HG03159 (cell line): ENCODE measurements around the gene ABCC3.

ENCODE experiments used
- ATAC-seq: cut with Tn5 transposase; IDR thresholded peaks from one replicate; pipeline ENCODE4 v1.9.1; 2021; ENCODE audit warnings: mild to moderate bottlenecking, moderate library complexity; ENCODE audit not compliant: unreplicated experiment

ABCC3 gene

DNA sequence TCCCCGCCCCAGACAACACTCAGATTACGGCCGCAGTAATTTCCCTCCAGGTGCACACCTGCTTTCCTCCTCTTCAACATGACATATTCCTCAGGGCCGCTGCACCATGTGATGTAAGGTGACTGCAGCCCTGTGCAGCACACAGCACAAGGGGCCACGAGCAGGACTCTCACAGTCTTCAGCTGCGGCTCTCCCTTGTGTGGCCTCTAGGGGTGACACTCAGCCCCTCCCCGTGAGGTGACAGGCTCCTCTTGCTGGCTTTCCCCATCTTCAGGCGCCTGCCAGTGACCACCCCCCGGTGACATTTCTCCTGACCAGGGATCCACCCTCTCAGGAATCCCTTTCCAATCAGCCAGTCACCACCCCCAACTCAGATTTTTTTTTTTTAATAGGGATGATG is 31.3 kb upstream of the ABCC3 start:
- no peak for ATAC-seq

DNA sequence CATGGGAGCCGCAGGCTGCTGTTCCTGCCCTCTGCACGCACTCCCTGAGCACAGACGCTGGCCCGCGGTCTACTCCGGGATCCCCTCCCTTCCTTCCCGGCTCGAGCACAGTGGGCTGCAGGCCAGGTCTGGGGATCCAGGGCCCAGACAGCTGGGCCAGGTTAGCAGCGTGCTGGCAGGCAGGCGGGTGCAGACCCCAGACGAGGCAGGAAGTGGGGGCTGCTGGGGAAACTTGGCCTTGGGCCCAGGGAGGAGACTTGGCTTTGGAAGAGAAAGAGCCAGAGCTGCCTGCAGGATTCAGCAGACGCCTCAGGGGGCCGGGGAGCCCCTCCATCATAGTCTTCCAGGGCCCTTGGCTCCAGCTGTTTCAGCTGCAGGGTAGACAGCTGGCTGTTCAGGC is 30.2 kb upstream of the ABCC3 start:
- ATAC-seq = no peak

DNA sequence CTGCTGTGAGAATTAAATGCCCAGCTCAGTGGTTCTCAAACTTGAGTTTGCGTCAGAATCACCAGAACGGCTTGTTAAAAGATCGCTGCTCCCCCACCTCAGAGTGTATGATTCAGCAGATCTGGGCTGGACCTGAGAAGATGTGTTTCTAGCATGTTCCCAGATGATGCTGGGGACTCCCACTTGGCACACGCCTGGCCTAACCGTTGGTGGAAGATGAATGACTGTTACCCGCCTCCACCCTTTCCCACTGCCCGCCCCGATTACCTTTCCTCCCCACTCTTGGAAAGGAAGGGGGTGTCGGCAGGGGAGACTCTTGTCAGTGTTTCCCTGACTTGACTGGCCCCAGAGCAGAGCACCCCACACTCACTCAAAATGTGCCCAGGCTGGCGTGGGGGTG is 29.3 kb upstream of the ABCC3 start:
- ATAC-seq = no peak

DNA sequence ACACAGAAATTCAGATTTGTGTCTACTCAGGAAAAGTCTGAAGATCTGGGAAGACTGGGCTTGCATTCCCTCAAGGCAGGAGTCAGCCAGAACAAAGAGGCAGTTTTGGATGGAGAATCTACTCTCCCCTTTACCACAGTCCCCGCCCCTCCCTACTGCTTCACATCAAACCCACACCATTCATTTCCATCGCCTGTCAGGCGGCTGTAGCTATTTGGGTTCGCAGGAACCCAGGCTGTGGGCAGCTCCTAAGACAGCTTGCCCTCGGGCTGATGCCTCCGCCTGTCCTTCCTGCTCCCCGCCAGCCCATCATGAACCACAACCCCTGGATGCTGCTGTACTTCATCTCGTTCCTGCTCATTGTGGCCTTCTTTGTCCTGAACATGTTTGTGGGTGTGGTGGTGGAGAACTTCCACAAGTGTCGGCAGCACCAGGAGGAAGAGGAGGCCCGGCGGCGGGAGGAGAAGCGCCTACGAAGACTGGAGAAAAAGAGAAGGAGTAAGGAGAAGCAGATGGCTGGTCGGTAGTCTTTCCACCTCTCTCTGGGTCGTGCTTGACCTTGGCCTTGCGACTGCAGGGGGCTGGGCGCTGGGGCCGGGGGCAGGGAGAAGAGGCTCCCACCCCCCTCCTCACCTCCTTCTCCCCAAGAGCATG is 27.0 kb upstream of the ABCC3 start:
- ATAC-seq = no peak

DNA sequence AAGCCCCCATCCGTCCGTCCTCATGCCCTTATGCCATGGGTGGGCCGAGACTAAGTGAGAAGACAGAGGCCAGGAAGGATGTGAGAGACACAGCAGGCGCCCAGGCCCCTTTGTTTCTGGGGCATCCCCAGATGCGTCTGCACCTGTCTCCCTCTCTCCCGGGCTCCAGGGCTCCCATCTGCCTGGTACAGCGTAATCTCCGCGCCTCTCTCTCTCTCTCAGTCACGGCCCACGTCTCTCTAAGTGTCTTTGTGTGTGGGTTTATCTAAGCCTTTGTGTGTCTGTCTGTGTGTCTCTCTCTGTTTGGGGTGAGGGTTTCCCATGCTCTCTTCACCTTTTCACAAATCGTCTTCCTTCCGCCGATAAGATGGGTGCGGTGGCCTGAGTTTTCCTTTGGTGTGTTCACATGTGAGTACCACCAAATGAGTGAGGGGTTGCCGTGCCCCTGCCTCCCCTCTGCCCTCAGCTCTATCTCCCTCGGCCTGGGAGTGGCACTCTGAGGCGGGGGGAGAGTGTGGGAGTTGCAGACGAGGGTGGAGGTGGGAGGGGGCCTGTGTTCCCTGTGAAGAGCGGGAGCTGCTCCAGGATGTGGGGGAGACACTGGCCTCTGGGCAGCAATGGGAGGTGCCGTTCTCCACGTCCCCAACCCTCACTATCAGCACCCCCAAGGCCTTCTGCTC is 25.8 kb upstream of the ABCC3 start:
- no peak for ATAC-seq

DNA sequence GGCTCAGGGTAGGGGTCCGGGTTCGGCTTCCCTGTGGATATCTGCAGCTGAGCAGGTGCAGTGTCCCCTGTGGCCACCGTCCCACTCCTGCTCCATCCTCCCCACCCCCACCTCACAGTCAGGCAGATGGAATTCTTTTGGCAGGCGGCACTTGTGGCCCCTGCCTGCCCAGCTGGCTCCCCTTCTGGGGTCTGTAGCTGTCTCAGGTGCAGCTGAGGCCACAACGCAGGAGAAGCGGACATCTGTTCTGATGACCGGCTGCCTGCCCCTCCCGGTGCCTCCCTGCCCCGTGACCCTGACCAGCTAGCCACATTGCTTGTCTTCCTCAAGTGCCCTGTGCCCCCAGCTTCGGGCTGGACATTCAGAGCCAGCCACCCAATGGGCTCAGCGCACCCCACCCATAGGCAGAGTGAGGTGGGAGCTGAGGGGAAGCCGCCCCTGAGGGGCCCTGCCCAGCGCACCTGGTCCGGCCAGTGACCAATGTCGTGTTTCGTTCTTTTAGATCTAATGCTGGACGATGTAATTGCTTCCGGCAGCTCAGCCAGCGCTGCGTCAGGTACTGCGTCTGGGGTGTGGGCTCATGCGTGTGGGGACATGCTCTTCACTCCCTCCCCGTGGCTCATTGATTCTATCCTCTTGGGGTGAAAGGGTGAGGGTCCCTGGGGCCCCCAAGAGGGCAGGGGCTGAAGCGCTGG is 25.2 kb upstream of the ABCC3 start:
- no peak for ATAC-seq

DNA sequence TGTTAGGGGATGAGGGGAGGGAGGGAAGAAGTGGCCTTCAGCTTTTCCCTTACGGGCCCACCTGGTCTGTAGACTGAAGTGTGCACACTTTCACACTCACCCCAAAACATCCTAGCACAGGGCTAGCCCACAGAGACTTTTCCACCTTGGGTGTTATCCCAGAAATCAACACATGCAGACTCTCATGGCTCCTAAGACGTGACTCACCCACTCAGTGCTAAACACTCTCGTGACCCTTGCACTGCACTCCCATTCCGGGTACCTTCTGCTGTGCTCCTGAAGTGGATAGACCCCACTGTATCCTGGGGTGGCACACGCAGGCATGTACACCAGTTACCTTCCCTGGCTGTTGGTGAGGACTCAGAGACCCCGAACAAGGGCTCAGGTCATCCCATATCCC is 23.0 kb upstream of the ABCC3 start:
- no peak for ATAC-seq

DNA sequence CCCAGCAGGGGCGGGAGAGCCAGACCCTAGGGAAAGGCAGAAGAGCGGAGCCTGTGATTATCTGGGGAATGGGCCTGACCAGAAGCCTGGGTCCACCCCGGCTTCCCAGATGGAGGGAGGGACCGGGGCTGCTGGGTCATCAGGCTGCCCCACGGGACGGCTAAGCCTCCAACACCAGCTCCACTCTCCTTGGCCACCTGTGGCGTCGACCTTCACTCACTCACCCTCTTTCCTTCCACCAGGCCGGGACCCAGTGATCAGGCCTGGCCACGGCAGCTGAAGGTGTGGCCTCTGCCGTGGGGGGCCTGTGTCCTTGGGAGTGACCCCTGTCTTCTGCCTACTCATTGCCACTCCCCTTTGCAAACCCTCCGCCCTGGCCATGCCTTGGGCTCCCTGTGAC is 22.4 kb upstream of the ABCC3 start:
- no peak for ATAC-seq

DNA sequence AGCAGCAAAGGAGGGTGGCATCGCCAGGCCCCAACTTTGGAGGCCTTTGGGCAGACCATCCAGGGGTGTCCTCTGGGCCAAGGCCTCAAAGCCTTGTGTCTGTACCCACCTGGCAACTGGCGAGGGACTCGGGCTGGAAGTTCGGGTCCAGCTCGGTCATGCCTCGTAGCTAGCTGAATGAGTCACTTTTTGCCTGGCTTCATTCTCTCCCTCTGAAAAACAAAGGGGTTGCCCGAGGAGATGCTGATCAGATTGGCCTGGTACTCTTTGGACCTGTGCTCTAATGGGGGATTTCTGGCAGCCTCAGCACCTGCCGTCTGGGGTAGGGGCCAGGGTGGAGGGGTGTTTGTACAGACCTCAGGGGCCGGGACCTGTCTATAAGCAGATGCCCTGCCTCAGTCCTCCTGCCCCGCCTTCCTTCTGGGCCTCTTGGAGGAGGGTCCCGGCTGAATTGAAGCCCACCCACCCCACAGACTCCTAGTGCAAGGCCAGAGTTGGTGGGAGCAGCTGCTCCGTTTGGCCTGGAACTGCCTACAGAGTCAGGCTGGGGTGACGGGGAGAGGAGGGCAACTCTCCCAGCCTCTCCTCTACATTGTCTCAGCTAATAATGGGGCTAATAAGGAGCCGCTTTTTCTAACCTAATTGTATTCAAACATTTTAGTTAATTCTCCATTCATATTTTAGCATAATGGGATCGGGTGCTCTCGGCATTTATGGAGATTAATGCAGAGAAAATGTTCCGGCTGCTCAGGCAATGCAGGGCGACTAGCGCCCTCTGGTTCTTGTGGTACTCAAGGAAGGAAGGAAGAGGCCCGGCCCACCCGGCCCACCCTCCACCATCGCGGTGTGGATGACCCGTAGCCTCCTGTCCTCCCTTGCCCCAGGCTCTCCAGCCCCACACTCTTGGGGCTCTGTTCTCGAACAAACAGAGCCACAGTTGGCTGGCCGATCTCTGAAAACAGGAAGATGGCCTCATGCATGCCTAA is 21.4 kb upstream of the ABCC3 start:
- ATAC-seq = no peak

DNA sequence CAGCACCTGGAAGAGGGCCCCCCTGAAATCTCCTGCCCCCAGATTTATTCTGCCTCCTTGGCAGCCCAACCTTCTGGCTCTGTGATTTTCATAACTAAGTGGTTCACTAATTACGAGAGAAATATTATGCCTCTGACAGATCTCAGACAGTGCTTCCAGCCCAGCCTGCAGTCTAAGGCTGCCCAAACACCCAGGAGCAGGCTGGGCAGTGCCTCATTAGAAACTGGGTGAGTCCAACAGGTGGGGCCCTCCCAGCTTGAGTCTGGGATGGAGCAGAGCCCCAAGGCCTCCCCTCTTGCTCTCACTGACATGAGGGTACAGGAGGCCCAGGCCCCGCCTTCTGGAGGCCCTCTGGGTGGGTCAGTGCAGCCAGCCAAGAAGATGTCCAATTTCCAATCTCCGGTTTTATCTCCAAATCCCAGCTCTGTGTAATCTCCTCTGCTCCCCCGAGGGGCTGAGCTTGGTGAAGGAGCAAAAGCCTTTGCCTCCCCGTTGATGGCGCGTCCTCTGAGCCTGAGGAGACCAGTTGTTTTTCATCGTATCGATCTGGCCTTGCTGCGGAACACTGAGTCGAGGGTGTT is 20.1 kb upstream of the ABCC3 start:
- no peak for ATAC-seq

DNA sequence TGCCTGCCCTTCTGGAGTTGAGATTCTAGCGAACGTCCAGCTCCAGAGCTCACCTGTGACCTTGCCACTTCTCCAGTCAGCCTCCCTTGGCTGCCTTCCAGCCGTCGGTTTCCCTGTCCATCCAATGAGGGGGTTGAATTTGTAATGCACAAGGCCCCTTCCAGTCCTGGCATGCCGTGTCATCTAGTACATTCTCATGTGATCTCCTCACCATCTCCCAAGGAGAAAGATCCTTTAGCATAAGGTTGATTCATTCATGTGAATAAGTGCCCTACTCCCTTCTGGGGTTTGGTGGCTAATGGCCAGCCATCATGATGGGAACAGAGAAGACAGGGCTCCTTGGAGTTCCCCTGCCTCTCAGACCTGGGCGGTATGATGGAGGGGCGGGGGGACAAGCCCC is 18.9 kb upstream of the ABCC3 start:
- no peak for ATAC-seq

DNA sequence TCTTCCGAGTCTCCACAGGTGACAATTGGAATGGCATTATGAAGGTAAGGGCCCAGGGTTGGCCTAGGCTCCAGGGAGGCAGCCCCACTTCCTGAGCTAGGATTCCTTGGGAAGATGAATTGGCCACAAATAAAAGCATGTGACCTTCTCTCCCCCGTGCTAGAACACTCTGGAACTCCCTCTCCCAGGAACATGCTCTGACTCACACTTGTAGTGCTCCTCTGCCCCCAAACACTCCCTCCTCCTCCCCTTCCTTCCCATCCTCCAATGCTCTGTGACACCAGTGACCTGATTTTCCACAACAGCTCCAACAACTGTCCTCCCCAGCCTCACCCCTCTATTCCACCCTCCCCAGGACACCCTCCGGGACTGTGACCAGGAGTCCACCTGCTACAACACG is 16.4 kb upstream of the ABCC3 start:
- no peak for ATAC-seq

DNA sequence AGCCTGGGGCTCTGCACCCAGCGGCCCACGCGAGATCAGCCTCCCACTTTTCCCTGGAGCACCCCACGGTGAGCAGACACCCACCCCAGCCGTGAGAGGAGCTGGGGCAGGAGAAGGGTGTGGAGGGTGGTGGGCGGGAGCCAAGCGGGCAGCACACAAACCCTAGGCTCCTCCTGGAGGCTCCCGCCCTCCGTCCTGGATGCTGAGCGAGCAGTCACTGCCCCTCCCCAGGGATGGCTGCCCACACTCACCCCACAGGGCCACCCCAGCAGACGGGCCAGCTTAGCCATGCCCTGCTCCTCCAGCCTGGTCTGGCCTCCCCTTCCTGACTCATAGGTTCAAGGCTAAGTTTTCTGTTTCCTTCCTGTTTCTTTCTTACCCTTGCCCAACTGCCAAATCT is 15.7 kb upstream of the ABCC3 start:
- no peak for ATAC-seq

DNA sequence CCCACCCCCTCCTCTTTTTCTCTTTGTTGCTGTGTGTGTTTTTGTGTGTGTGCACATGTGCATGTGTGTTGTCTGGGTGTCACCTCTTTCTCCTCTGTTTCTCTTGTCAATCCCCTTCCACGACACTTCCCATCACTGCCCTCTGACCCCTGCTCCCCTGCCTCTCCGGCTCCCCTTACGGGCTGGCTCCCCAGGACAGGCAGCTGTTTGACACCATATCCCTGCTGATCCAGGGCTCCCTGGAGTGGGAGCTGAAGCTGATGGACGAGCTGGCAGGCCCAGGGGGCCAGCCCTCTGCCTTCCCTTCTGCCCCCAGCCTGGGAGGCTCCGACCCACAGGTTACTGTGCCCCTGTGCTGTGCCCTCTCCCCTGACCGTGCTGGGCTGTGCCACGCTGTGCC is 15.2 kb upstream of the ABCC3 start:
- ATAC-seq = no peak

DNA sequence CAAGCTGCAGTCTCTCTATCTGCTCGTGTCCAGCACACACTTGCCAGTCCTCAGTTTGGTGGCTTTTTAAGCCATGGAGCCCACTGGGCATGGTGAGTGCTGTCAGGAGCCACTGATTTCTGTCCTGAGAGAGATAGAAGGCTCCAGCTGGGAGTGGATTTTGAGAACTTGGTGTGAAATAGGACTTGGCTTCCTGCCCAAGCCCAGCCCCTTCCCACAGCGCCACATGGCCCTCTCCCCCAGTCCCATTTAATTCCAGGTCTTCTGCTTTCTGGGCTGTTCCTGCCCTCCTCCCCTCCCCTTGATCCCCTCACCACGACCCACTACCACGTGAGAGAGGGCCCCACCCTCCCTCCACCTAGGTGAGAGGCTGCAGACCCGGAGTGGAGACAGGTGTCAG is 14.4 kb upstream of the ABCC3 start:
- ATAC-seq = no peak

DNA sequence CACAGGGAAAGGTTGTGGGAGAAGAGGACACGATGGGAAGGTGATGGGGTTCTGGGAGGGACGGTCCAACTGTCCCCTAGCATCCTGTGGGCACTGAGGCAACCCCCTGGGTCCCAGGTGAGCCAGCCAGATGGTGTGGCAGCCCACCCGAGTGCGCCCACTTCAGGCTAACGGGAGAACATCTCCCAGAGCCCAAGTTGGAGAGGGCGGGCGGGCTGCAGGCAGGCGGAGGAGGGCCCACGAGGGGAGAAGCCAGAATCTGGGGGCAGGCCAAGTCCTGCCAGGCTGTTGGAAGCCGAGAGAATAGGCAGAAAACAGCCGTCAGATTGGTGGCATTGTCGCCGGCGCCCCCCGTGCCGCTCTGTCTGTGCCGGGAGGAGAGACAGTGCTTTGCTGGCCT is 13.8 kb upstream of the ABCC3 start:
- ATAC-seq = no peak

DNA sequence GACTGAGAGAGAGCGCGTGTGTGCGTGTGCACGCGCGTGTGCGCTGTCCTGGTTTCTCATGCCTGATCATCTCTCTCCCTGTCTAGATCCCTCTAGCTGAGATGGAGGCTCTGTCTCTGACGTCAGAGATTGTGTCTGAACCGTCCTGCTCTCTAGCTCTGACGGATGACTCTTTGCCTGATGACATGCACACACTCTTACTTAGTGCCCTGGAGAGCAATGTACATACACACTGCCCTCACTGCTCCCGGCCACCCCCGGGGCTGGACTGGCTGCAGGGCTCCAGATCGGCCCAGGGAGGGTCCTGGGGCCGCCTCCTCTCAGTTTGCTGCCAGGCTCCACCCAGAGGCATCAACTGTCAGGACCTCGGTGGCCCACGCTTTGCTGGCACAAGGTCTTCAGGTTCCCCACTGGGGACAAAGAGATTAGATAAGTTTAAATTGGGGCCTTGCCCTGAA is 13.1 kb upstream of the ABCC3 start:
- no peak for ATAC-seq

DNA sequence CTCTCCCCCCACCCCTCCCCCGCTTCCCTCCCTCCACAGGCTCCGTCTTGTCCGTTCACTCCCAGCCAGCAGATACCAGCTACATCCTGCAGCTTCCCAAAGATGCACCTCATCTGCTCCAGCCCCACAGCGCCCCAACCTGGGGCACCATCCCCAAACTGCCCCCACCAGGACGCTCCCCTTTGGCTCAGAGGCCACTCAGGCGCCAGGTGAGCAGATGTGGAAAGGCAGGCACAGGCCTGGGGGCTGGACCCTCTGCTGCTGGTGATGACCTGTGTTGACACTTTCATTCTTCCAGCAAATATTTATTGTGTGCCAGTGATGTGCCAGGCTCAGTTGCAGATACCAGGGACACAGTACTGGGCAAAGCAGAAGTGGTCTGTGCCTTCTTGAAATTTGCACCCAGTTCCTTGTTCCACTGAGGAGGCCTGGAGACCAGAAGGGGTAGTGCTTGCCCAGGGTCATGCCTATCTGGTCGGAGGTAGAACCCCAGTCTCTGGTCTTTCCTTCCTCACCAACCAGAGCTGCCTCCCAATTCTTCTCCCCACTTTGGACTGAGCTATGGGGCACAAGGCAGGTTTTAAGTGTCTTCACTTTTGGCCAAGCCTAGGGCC is 10.3 kb upstream of the ABCC3 start:
- no peak for ATAC-seq

DNA sequence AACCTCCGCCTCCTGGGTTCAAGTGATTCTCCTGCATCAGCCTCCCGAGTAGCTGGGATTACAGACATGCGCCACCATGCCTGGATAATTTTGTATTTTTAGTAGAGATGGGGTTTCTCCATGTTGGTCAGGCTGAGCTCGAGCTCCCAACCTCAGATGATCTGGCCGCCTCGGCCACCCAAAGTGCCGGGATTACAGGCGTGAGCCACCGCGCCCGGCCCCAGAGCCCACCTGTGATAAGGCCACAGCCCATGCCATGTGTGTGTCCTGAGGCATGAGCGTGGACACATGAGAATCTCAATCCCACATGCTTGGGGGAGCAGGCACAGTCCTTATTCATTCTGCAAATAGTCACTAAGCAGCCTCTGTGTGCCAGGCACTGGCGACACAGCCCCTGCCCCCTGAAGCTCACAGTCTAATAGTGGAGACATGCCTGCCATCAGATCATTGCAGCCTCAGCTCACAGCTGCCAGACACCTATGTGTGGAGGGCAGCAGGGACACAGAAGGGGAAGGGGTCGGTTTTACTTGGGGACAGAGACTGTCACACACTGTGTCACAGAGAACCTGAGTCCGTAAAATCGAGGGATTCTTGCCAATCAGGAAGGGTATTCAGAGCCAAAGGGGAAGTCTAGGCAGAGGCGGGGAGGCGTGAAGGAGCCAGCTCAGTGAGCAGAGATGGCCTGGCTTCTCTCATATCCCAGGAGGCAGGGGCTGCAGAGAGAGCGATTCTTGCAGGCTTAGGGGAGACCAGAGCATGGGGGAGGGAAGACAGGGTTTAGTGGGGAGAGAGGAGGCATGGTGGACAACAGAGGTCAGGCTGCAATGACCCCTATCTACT is 9.4 kb upstream of the ABCC3 start:
- no peak for ATAC-seq
